Tibial nerve (tissue), 3 donors: ENCODE results near the gene C1orf53.

Experiments used
- CTCF ChIP-seq, 5 experiments: fragments of 200-600 bp in 3 of 5; fragments of 450-650 bp in 2 of 5; sonication (generic) in 3 of 5; IDR thresholded peaks; one replicate each; pipeline ENCODE4 v1.5.1; 2016 to 2019; ENCODE audit warnings: antibody characterized with exemption in 5 of 5, mild to moderate bottlenecking in 3 of 5, moderate library complexity in 2 of 5
- POLR2A ChIP-seq, 2 donors: fragments of 450-650 bp; IDR thresholded peaks; one replicate each; pipeline ENCODE4 v1.6.1; 2017; ENCODE audit warnings: antibody characterized with exemption in 2 of 2, mild to moderate bottlenecking in 2 of 2, moderate library complexity in 2 of 2

GRCh38 chr1:197890936-197891335 is 11.5 kb upstream of the C1orf53 start:
- TF ChIP-seq POLR2A (IDR thresholded peaks at IDR 0.05) (no peak), CTCF (IDR thresholded peaks at IDR 0.05) (no peak)
